ENCODE measurements around the gene GJA1. TPM values are rescaled to one million over a fixed set of nuclear protein-coding genes. Genes with fewer than 3 reads are reported as not detected.
A peak's percentile ranks its signal among the peaks of the same experiment; 100 is the strongest.
"Not testable (repeated sequence)": the region's sequence is repeated elsewhere in the genome, so short reads cannot be mapped to it uniquely, and the experiment has no call there.

GJA1 gene
- under 1 TPM in 1 of 2 donors, not detected in 1; 0.19 TPM for total RNA-seq

- H3K9me3 Mint-ChIP-seq: no peaks in the 10 kb centered on the region
These were observed at the start of gene GJA1 for GRCh38 chr6:121435444-121436069. GJA1 (plus strand) TSS chr6:121435646; CDS start chr6:121446848, 11,202 bp downstream.

GRCh38 chr6:121386551-121386950 lies 48.9 kb upstream of the GJA1 start:
- H3K4me3 Mint-ChIP-seq; H3K9me3 Mint-ChIP-seq; H3K36me3 Mint-ChIP-seq (ENCODE audit: insufficient read depth in 2 of 2); H3K27ac Mint-ChIP-seq; H3K4me1 Mint-ChIP-seq (ENCODE audit: low read depth); ATAC-seq (replicated peaks in 1 of 2); DNase-seq: not testable (repeated sequence)
- H3K27me3 Mint-ChIP-seq (ENCODE audit: low read depth): peaks cover 16% of the 10 kb centered on the region

More at GRCh38 chr6:121435444-121436069, at the start of gene GJA1:
- H3K4me1 Mint-ChIP-seq (ENCODE audit: low read depth): peaks cover 21% of the 10 kb centered on the region
- no peak within 1 kb of the TSS for H3K27ac Mint-ChIP-seq
- ATAC-seq (replicated peaks in 1 of 2) (no peak), DNase-seq (no peak)
- peak within 1 kb of the TSS; percentile 83 to 85 for H3K4me3 Mint-ChIP-seq
- H3K27me3 Mint-ChIP-seq (ENCODE audit: low read depth): peaks cover 34% of the 10 kb centered on the region
- H3K36me3 Mint-ChIP-seq (ENCODE audit: insufficient read depth in 2 of 2): peaks cover 1 to 3% of the 10 kb centered on the region in 2 donors

GRCh38 chr6:121389419-121389818 lies 46.0 kb upstream of the GJA1 start:
- Mint-ChIP-seq H3K36me3 (ENCODE audit: insufficient read depth in 2 of 2) (no peaks in the 10 kb centered on the region), H3K9me3 (no peaks in the 10 kb centered on the region), H3K27ac (no peak overlapping the region), H3K27me3 (ENCODE audit: low read depth) (peaks cover 16% of the 10 kb centered on the region), H3K4me1 (ENCODE audit: low read depth) (no peaks in the 10 kb centered on the region), H3K4me3 (no peak overlapping the region)
- no peak for ATAC-seq (replicated peaks in 1 of 2)
- no peak for DNase-seq

GRCh38 chr6:121393731-121394505 lies 41.5 kb upstream of the GJA1 start:
- no peak for DNase-seq
- H3K27ac Mint-ChIP-seq: no peak overlapping the region
- no peak overlapping the region for H3K4me3 Mint-ChIP-seq
- peaks cover 6% of the 10 kb centered on the region for H3K27me3 Mint-ChIP-seq (ENCODE audit: low read depth)
- H3K9me3 Mint-ChIP-seq: no peaks in the 10 kb centered on the region
- no peaks in the 10 kb centered on the region for H3K36me3 Mint-ChIP-seq (ENCODE audit: insufficient read depth in 2 of 2)
- ATAC-seq (replicated peaks in 1 of 2): no peak
- H3K4me1 Mint-ChIP-seq (ENCODE audit: low read depth): no peaks in the 10 kb centered on the region

GRCh38 chr6:121395736-121396135 lies 39.7 kb upstream of the GJA1 start:
- Mint-ChIP-seq H3K9me3 (no peaks in the 10 kb centered on the region), H3K4me3 (no peak overlapping the region), H3K4me1 (ENCODE audit: low read depth) (no peaks in the 10 kb centered on the region), H3K27me3 (ENCODE audit: low read depth) (peaks cover 3% of the 10 kb centered on the region), H3K36me3 (ENCODE audit: insufficient read depth in 2 of 2) (no peaks in the 10 kb centered on the region), H3K27ac (no peak overlapping the region)
- no peak for DNase-seq
- no peak for ATAC-seq (replicated peaks in 1 of 2)

- not testable (repeated sequence) for H3K4me1 Mint-ChIP-seq (ENCODE audit: low read depth); H3K27ac Mint-ChIP-seq; H3K9me3 Mint-ChIP-seq; DNase-seq; H3K36me3 Mint-ChIP-seq (ENCODE audit: insufficient read depth in 2 of 2); H3K4me3 Mint-ChIP-seq; ATAC-seq (replicated peaks in 1 of 2); H3K27me3 Mint-ChIP-seq (ENCODE audit: low read depth)
These were observed 38.3 kb upstream of the GJA1 start for GRCh38 chr6:121397188-121397587.

- H3K9me3 Mint-ChIP-seq: no peaks in the 10 kb centered on the region
- no peak for ATAC-seq (replicated peaks in 1 of 2)
- no peak for DNase-seq
- no peaks in the 10 kb centered on the region for H3K4me1 Mint-ChIP-seq (ENCODE audit: low read depth)
- H3K36me3 Mint-ChIP-seq (ENCODE audit: insufficient read depth in 2 of 2): no peaks in the 10 kb centered on the region
- no peak overlapping the region for H3K27ac Mint-ChIP-seq
- no peaks in the 10 kb centered on the region for H3K27me3 Mint-ChIP-seq (ENCODE audit: low read depth)
- H3K4me3 Mint-ChIP-seq: no peak overlapping the region
These were observed 37.3 kb upstream of the GJA1 start for GRCh38 chr6:121398127-121398526.

GRCh38 chr6:121399966-121400365 lies 35.5 kb upstream of the GJA1 start:
- Mint-ChIP-seq H3K4me1 (ENCODE audit: low read depth) (no peaks in the 10 kb centered on the region), H3K27ac (no peak overlapping the region), H3K4me3 (no peak overlapping the region), H3K9me3 (no peaks in the 10 kb centered on the region), H3K27me3 (ENCODE audit: low read depth) (no peaks in the 10 kb centered on the region), H3K36me3 (ENCODE audit: insufficient read depth in 2 of 2) (no peaks in the 10 kb centered on the region)
- ATAC-seq (replicated peaks in 1 of 2) (no peak), DNase-seq (no peak)

GRCh38 chr6:121403964-121404363 lies 31.5 kb upstream of the GJA1 start:
- Mint-ChIP-seq H3K4me1 (ENCODE audit: low read depth) (no peaks in the 10 kb centered on the region), H3K36me3 (ENCODE audit: insufficient read depth in 2 of 2) (no peaks in the 10 kb centered on the region), H3K9me3 (no peaks in the 10 kb centered on the region), H3K4me3 (no peak overlapping the region), H3K27ac (no peak overlapping the region), H3K27me3 (ENCODE audit: low read depth) (peaks cover 8% of the 10 kb centered on the region)
- DNase-seq (no peak), ATAC-seq (replicated peaks in 1 of 2) (no peak)

GRCh38 chr6:121405306-121405705 lies 30.1 kb upstream of the GJA1 start:
- H3K36me3 Mint-ChIP-seq (ENCODE audit: insufficient read depth in 2 of 2): no peaks in the 10 kb centered on the region
- H3K27me3 Mint-ChIP-seq (ENCODE audit: low read depth): peaks cover 8% of the 10 kb centered on the region
- no peak for ATAC-seq (replicated peaks in 1 of 2)
- DNase-seq: no peak
- no peak overlapping the region for H3K4me3 Mint-ChIP-seq
- no peaks in the 10 kb centered on the region for H3K9me3 Mint-ChIP-seq
- no peaks in the 10 kb centered on the region for H3K4me1 Mint-ChIP-seq (ENCODE audit: low read depth)
- no peak overlapping the region for H3K27ac Mint-ChIP-seq

GRCh38 chr6:121408321-121408720 lies 27.1 kb upstream of the GJA1 start:
- ATAC-seq (replicated peaks in 1 of 2) (no peak), DNase-seq (no peak)
- no peaks in the 10 kb centered on the region for H3K36me3 Mint-ChIP-seq (ENCODE audit: insufficient read depth in 2 of 2)
- H3K4me1 Mint-ChIP-seq (ENCODE audit: low read depth): no peaks in the 10 kb centered on the region
- no peak overlapping the region for H3K27ac Mint-ChIP-seq
- peaks cover 8% of the 10 kb centered on the region for H3K27me3 Mint-ChIP-seq (ENCODE audit: low read depth)
- H3K9me3 Mint-ChIP-seq: no peaks in the 10 kb centered on the region
- no peak overlapping the region for H3K4me3 Mint-ChIP-seq

- H3K36me3 Mint-ChIP-seq (ENCODE audit: insufficient read depth in 2 of 2): no peaks in the 10 kb centered on the region
- DNase-seq: no peak
These were observed 21.6 kb upstream of the GJA1 start for GRCh38 chr6:121413879-121414278.

GRCh38 chr6:121418346-121418745 lies 17.1 kb upstream of the GJA1 start:
- H3K4me1 Mint-ChIP-seq (ENCODE audit: low read depth): no peaks in the 10 kb centered on the region
- no peak overlapping the region for H3K4me3 Mint-ChIP-seq
- no peak for ATAC-seq (replicated peaks in 1 of 2)
- no peaks in the 10 kb centered on the region for H3K36me3 Mint-ChIP-seq (ENCODE audit: insufficient read depth in 2 of 2)
- no peak overlapping the region for H3K27ac Mint-ChIP-seq
- no peaks in the 10 kb centered on the region for H3K9me3 Mint-ChIP-seq
- no peak for DNase-seq
- no peaks in the 10 kb centered on the region for H3K27me3 Mint-ChIP-seq (ENCODE audit: low read depth)

More at GRCh38 chr6:121413879-121414278, 21.6 kb upstream of the GJA1 start:
- H3K4me1 Mint-ChIP-seq (ENCODE audit: low read depth): no peaks in the 10 kb centered on the region
- no peak overlapping the region for H3K4me3 Mint-ChIP-seq
- no peak overlapping the region for H3K27ac Mint-ChIP-seq
- H3K9me3 Mint-ChIP-seq: no peaks in the 10 kb centered on the region
- H3K27me3 Mint-ChIP-seq (ENCODE audit: low read depth): no peaks in the 10 kb centered on the region
- no peak for ATAC-seq (replicated peaks in 1 of 2)
